Hepatocyte (in vitro differentiated cells): ENCODE data around the gene RBM28. TPM values are rescaled to one million over a fixed set of nuclear protein-coding genes. Genes with fewer than 3 reads are reported as not detected.

Experiments
- polyA plus RNA-seq: library from polyadenylated mRNA; unstranded; fragments of >200 nt; fragmentation: Nextera tagmentation; extraction: Ambion mirVana; gene quantifications from 2 replicates; pipeline ENCODE4 v1.2.1, GENCODE V29; 2016
- small RNA-seq: library from RNA; depleted of rRNA; stranded (forward); fragments of <200 nt; gene quantifications from one replicate; pipeline ENCODE3, GENCODE V24; 2014
- total RNA-seq: library from RNA; depleted of rRNA; stranded (reverse); fragments of >200 nt; gene quantifications from 2 replicates; pipeline ENCODE4 v1.2.3, GENCODE V29; 2014

Gene RBM28
- total and polyA plus RNA-seq, 2 experiments from 2014 or later, result 19.3 to 26.4 TPM

Small RNAs within 50 kb of the gene (small RNA-seq; reads per million reads assigned to genes)
- not detected for gene RNU7-27P

Other genes with a start within 250 kb of the RBM28 start
- not detected in 2 replicates for gene LEP, start 102.6 kb downstream of the RBM28 start, total RNA-seq
- gene LEP, start 102.6 kb downstream of the RBM28 start, polyA plus RNA-seq, result not detected in 2 replicates
- gene PRRT4, start 17.8 kb upstream of the RBM28 start, total RNA-seq, result 1.2 and 2.2 TPM in 2 replicates
- gene PRRT4, start 17.8 kb upstream of the RBM28 start, polyA plus RNA-seq, result 3.4 and 4.1 TPM in 2 replicates
- gene IMPDH1, start 66.1 kb upstream of the RBM28 start, total RNA-seq, result 30.4 and 34.7 TPM in 2 replicates
- 63.5 and 70.5 TPM in 2 replicates for gene IMPDH1, start 66.1 kb upstream of the RBM28 start, polyA plus RNA-seq
- 16.5 and 18.0 TPM in 2 replicates for gene HILPDA, start 112.0 kb upstream of the RBM28 start, total RNA-seq
- gene HILPDA, start 112.0 kb upstream of the RBM28 start, polyA plus RNA-seq, result 37.4 and 44.2 TPM in 2 replicates
- gene METTL2B, start 132.8 kb upstream of the RBM28 start, total RNA-seq, result 22.9 and 29.0 TPM in 2 replicates
- gene METTL2B, start 132.8 kb upstream of the RBM28 start, polyA plus RNA-seq, result 9.1 and 11.4 TPM in 2 replicates